NCI-H187 (cell line): ENCODE data around the gene STARD13.

Source experiments
- DNase-seq, 2 experiments: peaks; one replicate each; lab custom pipeline; 2025; lab: John Stamatoyannopoulos, UW

The STARD13 gene

DNA sequence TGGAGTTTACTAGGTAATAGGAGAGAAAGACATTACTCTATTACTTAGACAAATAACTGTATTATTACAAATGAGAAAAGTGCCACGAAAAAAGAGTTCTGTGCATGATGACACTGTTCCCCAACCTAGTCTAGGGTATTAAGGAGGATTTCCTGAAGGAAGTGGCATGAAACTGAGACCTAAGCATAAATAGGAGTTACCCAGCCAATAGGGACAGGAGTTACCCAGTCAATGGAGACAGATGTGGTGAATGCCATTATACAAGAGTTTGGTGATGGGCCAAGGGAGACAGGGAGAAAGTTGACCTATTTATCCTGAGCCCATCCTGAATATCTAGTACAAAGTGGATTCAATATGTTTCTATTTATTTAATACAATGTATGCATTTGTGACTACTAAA is 203.9 kb downstream of the STARD13 start:
- no peak for DNase-seq

DNA sequence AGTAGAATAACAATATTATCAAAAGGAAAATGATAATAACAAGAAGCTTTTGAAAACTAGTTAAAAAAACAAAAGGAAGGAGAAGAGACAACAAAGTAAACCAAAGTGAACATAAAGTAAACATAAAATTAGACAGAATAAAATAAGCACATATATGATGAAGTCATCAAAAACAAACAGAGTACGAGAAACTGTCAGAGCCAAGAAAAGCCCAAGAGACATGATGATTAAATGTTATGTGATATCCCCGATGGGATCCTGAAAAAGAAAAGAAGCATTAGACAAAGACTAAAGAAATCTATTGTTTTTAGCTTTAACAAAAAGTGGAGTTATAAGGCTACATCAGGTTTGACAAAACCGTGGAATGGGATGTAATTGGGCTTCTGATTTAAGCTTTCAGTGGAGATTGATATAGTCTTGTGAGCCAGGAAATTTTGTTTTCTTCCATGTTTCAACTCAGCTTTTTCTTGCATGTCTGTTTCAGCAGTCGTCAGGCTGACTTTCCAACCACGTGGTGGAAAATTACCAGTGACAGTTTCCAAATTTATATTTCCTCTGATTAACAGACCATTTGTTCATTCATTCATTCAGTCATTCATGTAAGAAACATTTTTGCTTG is 204.5 kb downstream of the STARD13 start:
- DNase-seq: no peak

DNA sequence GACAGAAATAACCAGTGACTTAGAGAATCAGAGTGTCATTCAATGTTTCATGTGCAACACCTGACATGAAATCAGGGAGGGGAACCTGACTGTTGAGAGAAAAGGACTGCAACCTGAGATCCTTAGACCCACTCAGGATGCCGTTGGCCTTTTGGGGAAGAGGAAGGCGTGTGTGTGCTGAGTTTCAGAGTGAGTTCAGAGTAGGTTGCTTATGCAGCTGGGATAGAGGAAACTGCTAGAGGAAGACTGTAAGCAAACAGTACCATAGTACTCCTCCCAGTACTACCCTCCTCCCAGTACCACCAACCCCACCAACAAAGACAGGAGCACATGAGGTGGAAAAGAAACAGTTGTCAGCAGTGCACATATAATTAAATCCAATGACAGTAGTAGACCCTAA is 205.6 kb downstream of the STARD13 start:
- no peak for DNase-seq

DNA sequence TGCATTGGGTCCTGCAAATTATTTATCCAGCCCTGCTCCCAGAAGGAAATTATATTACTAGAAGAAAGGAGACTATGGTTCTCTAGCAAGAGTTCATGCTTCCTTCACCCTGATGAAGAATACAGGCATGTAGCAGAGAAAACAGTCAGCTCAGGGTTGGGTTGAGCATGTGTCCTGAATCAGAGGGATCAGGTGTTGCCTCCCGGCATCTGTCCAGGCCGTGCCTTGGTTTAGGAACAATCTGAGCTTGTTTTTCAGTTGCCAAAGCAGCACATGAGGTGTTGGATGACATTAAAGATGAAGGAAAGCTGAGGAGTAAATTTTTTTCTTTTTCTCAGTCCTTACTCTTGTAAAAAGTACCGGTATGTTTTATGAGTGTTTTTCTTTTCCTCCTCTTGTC is 207.3 kb downstream of the STARD13 start:
- no peak for DNase-seq

DNA sequence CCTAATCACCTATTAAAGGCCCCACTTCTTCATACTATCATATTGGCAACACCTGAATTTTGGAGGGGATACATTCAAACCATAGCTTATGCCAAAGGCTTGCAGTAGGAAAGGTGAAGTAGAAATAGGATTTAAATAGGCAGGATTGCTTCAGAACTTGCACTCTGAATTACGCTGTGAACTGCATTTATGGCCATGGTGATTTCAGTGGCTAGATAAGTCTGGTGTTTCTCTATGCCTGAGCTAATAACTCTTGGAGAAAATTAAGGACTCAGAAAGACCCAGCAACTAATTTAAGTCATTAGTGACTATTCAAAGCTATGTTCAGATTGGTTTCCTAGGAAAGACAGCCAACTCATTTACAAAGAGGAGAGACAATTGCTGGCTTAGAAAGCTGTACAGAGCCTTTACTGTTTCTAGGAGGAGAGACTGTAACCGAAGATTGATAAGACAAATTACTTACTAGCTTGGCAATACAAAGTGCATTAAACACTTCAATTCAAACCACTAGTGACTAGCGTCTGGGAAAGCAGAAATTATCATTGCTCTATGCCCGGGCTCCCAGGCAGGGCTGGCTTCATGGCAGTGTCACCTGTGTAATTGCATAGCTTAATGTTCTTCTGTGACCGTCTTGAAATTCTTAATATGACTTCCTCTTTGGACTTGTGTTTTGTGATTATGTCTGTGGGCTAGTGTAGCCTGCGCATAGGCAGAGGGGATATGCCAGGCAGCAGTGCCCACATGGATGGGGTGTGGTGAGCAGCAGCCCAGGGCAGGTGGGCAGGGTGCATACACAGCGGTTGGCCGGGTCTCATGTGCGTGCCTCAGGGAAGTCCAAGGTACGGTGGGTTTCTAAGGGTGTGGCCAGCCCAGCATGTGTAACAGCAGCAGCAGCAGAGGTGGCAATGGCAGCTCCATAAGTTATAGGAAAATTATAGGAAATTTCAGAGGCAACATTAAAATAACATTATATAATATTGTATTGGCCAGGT is 209.3 kb downstream of the STARD13 start:
- no peak for DNase-seq

DNA sequence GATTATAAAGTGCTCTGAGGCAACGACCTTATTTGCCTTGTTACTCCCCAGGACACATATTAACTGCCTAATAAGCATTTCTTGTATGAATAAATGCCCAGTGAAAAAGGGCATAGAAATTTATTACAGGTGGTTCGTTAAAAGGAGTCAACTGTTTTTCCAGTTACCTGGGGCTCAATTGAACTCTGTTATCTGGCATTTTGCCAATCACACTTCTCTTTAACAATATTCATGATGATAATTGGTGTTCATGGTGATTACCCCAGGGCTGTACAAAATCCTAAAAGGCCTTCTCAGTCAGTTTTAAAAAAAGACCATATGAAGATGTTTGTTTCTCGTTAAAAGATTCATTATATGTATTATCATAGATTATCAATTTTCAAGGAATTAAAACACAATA is 212.2 kb downstream of the STARD13 start:
- no peak for DNase-seq

DNA sequence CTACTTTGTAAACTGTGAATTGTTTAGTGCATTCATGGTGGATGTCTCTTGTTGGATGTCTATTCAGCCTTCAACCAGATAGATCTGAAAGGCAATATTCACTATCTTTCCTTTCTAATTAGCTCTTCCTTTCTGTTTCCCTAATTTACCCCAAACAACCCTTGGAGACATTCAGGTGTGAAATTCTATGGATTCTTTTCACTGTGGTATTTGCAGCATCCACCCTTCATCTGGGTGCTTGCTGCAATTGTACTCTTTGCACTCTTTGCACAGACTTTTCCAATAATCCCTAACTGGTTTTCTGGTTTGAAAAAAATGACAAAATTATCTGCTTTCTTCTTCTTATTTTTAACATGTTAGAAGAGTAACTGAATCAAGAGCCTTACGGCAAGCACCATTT is 212.8 kb downstream of the STARD13 start:
- DNase-seq: no peak

DNA sequence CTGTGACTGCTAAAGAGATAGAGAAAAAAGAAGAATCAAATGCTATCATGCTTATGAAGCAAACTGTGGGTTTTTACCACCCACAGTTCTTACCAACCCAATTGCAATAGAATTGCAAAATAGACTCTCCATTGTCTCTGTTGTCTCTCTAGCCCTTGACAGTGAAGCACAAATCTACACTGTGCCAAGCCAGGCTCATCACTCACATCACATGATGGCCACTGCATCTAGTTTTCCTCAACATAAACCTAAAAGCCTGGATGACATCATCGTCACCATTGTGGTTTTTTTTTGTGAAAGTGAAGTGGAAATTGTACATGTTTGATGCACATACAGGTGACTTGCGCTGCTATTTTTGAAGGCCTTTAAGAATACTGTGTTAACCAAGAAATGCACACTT is 213.3 kb downstream of the STARD13 start:
- DNase-seq: no peak

DNA sequence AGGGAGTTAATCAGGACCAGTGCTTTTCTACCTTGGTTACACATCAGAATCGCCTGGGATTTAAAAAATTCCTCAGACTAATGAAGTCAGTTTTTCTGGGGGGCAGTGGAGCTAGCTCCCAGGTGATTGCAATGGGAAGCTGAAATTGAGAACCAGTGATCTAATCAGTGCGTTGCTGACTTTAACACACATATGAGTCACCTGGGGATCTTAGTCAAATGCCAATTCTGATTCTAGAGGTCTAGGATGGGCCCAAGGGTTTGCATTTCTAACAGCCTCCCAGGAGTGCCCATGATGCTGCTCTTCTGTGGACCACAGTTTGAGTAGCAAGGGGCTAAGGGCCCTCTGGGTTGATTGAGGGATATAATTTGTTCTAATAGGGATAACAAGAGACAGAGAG is 214.8 kb downstream of the STARD13 start:
- DNase-seq: no peak

DNA sequence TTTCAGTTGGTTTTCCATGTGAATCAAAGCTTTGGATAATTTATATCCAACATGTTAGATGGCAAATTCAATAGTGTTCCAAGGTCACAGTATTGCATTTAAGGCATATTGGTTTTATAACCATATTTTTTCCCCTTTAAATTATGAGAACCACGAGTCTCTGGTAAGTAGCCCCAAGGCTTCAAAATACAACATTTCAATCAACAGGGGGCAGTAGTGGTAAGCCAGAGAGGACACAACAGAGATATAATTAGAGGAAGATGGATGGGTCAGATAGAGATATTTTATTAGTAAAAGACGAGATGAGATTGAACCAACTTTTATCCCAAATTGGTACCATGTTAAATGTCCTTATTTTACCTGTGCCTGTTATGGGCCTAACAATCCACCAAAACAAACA is 216.2 kb downstream of the STARD13 start:
- no peak for DNase-seq

DNA sequence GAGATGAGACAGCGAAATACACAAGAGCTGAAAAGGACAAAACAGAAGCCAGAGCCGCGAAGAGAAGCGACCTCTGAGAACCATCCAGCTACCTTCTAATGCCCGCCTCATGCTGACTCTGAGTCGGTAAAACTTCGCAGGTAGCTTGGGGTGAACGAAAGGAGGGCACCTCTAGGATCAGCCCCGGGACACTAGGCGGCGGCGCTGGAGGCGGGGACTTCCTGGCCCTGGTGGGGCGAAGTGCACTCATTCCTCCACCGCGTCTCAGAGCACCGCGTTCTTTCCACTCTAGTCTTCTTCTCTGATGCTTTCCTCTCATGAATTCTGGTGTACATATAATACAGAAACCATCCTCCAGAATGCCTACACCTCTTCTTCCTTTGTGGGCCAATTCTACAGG is 219.2 kb downstream of the STARD13 start:
- DNase-seq: no peak

DNA sequence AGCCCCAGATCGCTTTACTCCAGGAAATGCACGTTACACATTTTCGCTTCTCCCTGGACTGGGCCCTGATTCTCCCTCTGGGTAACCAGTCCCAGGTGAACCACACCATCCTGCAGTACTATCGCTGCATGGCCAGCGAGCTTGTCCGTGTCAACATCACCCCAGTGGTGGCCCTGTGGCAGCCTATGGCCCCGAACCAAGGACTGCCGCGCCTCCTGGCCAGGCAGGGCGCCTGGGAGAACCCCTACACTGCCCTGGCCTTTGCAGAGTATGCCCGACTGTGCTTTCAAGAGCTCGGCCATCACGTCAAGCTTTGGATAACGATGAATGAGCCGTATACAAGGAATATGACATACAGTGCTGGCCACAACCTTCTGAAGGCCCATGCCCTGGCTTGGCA is 224.7 kb downstream of the STARD13 start:
- no peak for DNase-seq

DNA sequence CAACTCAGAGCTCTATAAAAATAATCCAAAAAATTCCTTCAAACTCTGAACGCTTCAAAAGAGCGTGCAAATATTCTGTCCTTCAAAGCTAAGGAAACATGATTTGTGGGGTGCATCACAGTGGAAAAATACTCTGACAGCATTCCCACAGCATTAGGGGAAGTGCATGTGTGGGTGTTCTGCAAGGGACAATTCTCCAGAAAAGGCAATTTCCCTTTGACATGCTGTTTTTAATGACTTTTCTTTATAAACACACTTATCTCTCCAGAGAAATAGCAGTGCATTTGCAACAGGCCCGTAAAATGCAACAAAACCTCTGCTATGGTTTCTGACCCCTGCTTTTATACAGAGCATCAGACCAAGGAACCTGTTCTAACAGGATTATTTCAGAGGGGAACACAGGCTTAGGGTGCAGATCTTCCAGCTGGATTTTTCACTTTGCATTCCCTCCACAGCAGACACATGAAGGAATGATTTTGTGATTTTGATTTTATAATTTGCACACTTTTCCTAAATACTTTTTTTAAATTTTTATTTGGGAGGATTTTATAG is 226.7 kb downstream of the STARD13 start:
- no peak for DNase-seq

DNA sequence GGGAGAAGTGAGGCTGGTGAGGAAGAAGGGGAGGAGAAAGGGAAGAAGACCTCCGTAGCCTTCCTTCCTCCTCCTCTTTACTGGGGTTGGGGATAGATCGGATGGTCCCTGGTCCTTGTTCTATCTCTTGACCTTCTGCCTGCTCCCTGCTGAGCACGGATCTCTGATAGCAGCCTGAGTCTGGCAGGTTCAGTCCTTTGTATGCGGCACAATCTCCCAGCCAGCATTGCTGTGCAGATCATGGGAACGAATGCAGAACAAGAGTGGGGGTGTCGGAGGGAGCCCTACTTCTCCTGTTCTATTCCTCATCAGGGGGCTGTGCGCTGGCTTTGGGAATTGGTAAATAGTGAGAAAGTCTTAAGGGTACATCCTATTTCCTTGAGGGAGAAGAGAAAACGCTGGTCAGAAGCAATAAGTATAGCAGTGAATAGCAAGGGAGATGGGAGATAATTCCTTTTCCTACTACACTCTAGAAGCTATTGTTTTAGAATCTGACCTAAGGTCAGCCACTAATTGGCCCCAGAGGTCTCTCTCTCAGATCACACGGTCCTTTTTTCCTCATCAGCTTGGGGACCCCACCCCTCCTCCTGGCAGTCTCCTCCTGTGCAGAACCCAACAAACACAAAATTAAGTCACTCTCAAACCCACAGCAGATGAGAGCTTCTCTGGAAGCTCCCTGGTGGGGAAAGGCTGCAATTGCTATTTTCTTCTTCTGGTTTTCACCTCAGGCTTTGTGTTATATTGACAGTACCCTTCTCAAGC is 228.4 kb downstream of the STARD13 start:
- DNase-seq: no peak

DNA sequence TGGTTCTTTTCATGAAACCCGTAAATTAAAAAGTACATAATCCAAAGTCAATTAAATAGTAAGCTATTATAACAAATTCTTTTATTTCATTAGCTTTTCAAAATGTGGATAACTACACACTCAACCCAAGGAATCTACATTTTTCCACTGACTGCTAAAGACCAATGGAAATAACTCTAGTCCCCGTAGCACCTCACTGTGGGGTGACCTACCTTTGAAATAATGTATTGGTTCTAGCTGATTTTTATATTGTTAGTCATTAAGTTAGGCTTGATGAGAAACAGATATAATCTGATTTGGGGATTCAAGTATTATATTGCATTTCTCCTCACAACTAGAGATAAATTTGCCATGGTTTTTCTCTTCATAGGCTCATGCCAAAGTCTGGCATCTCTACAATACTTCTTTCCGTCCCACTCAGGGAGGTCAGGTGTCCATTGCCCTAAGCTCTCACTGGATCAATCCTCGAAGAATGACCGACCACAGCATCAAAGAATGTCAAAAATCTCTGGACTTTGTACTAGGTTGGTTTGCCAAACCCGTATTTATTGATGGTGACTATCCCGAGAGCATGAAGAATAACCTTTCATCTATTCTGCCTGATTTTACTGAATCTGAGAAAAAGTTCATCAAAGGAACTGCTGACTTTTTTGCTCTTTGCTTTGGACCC is 232.0 kb downstream of the STARD13 start:
- DNase-seq: no peak
